T-helper 2 cell treated with Interferon-gamma antibody and Interleukin-4, amounts not matched to agents 5 μg/mL and 100 μg/mL, for 36 hours (primary cell): ENCODE results near the gene LDLRAD3.
A peak's percentile ranks its signal among the peaks of the same experiment; 100 is the strongest.
"Not testable (repeated sequence)": the region's sequence is repeated elsewhere in the genome, so short reads cannot be mapped to it uniquely, and the experiment has no call there.

Source experiments
- DNase-seq: peaks from one replicate; pipeline ENCODE4 v3.0.0; 2021; ENCODE audit warnings: low spot score
- H3K27ac Mint-ChIP-seq: one replicate; pipeline ENCODE4 v1.8.0; 2021; ENCODE audit warnings: mild to moderate bottlenecking, mixed read lengths
- H3K27me3 Mint-ChIP-seq: one replicate; pipeline ENCODE4 v1.8.0; 2021; ENCODE audit warnings: low read depth, mixed read lengths
- H3K36me3 Mint-ChIP-seq: one replicate; pipeline ENCODE4 v1.8.0; 2021; ENCODE audit warnings: low read depth, mixed read lengths
- H3K4me1 Mint-ChIP-seq: one replicate; pipeline ENCODE4 v1.8.0; 2021; ENCODE audit warnings: low read depth, mixed read lengths
- H3K4me3 Mint-ChIP-seq: one replicate; pipeline ENCODE4 v1.8.0; 2022; ENCODE audit warnings: mild to moderate bottlenecking, moderate library complexity, mixed read lengths
- H3K9me3 Mint-ChIP-seq: one replicate; pipeline ENCODE4 v1.8.0; 2021; ENCODE audit warnings: mixed read lengths

The LDLRAD3 gene

GRCh38 chr11:35943713-35944502 is at the start of gene LDLRAD3:
Gene LDLRAD3, plus strand, starts transcription at chr11:35944062. Its CDS starts 37 bp downstream, at chr11:35944099.
- peak within 1 kb of the TSS; percentile 79 for H3K4me3 Mint-ChIP-seq
- peaks cover 2% of the 10 kb centered on the region for H3K4me1 Mint-ChIP-seq
- peaks cover 46% of the 10 kb centered on the region for H3K27me3 Mint-ChIP-seq
- H3K27ac Mint-ChIP-seq: no peak within 1 kb of the TSS
- no peaks in the 10 kb centered on the region for H3K9me3 Mint-ChIP-seq
- H3K36me3 Mint-ChIP-seq: no peaks in the 10 kb centered on the region
- peak; percentile 44 for DNase-seq

- Mint-ChIP-seq H3K27ac (no peak overlapping the region), H3K4me3 (no peak overlapping the region), H3K4me1 (no peaks in the 10 kb centered on the region), H3K9me3 (peaks cover 3% of the 10 kb centered on the region), H3K27me3 (no peaks in the 10 kb centered on the region), H3K36me3 (no peaks in the 10 kb centered on the region)
- no peak for DNase-seq
Measured at GRCh38 chr11:35897019-35897418, 46.8 kb upstream of the LDLRAD3 start.

GRCh38 chr11:35902961-35903360 is 40.9 kb upstream of the LDLRAD3 start:
- Mint-ChIP-seq H3K27ac (no peak overlapping the region), H3K9me3 (peaks cover 15% of the 10 kb centered on the region), H3K4me1 (peaks cover 8% of the 10 kb centered on the region), H3K4me3 (no peak overlapping the region), H3K36me3 (no peaks in the 10 kb centered on the region), H3K27me3 (peaks cover 7% of the 10 kb centered on the region)
- DNase-seq: no peak

DNA sequence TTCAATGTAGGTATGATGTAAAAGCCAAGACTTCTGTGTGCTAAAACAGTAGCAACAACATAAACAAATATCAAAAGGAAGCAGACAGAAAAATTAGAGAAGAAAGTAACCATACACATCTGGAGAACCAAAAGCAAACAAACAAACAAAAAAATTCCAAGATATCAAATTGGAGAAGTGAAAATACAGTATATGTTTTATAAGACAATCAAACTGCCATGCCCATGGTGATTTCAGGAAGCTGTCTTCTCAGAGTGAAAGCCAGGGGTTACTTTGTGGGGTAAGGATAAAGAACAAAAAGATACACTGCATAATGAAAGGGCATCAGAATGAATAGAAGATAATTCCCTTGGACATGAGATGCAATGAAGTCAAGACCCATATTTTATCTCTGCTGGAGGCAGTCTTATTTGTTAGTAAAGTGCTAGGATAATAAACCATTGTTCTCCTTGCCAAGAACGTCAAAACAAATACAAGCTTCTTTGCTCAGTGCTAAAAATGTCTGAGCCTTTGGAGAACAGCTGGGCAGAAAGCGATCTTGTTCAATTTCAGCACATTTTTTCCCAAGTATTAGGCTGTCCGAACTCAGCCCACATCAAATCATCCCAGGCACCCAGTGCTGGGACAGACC is 38.1 kb upstream of the LDLRAD3 start:
- H3K36me3 Mint-ChIP-seq: no peaks in the 10 kb centered on the region
- no peak for DNase-seq
- H3K9me3 Mint-ChIP-seq: peaks cover 15% of the 10 kb centered on the region
- H3K27ac Mint-ChIP-seq: no peak overlapping the region
- H3K27me3 Mint-ChIP-seq: peaks cover 7% of the 10 kb centered on the region
- no peak overlapping the region for H3K4me3 Mint-ChIP-seq
- H3K4me1 Mint-ChIP-seq: peaks cover 11% of the 10 kb centered on the region

GRCh38 chr11:35906277-35906661 is 37.6 kb upstream of the LDLRAD3 start:
- H3K4me3 Mint-ChIP-seq: no peak overlapping the region
- no peak for DNase-seq
- no peaks in the 10 kb centered on the region for H3K36me3 Mint-ChIP-seq
- H3K27me3 Mint-ChIP-seq: peaks cover 7% of the 10 kb centered on the region
- peaks cover 11% of the 10 kb centered on the region for H3K4me1 Mint-ChIP-seq
- peaks cover 15% of the 10 kb centered on the region for H3K9me3 Mint-ChIP-seq
- H3K27ac Mint-ChIP-seq: no peak overlapping the region

GRCh38 chr11:35906681-35907080 is 37.2 kb upstream of the LDLRAD3 start:
- no peak overlapping the region for H3K27ac Mint-ChIP-seq
- DNase-seq: no peak
- H3K4me3 Mint-ChIP-seq: no peak overlapping the region
- H3K36me3 Mint-ChIP-seq: no peaks in the 10 kb centered on the region
- peaks cover 11% of the 10 kb centered on the region for H3K4me1 Mint-ChIP-seq
- H3K9me3 Mint-ChIP-seq: peaks cover 15% of the 10 kb centered on the region
- H3K27me3 Mint-ChIP-seq: peaks cover 7% of the 10 kb centered on the region

DNA sequence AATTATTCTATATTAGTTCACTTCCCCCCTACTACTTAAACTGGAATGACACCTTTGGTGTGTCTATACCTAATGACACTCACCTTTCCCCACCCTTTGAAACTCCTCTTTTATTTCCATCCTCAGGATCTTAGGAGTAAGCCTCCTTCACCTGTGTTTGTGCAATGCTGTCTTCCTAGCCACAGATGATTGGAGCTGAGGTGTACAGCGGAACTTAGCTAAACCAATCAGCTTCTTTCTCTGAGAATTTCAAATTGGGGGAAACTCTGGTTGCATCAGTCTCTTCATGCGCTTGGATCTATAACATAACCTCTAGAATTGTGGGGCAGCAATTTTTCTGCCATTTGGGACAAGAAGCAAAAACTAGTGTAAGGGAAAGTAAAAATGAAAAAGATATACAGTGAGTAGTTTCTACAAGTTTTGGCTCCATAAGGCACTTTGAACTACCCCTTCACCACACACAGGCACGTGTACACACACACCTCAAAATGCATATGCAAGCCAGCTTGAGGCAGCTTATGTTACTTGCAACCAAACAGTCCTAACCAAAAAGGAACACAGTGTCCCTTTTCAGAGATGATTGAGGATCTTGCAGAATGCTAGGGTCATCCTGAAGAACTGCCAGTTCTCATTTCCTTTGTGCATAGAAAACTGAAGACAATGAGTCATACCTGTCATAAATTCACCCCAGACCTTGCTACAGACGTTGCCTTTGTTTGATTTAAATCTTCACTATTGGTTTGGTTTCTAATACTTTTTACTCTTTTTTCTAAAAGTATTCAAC is 36.0 kb upstream of the LDLRAD3 start:
- H3K36me3 Mint-ChIP-seq: no peaks in the 10 kb centered on the region
- DNase-seq: no peak
- peaks cover 7% of the 10 kb centered on the region for H3K27me3 Mint-ChIP-seq
- peaks cover 5% of the 10 kb centered on the region for H3K9me3 Mint-ChIP-seq
- H3K4me3 Mint-ChIP-seq: no peak overlapping the region
- H3K4me1 Mint-ChIP-seq: peaks cover 11% of the 10 kb centered on the region
- no peak overlapping the region for H3K27ac Mint-ChIP-seq

- H3K4me3 Mint-ChIP-seq, H3K9me3 Mint-ChIP-seq, H3K27ac Mint-ChIP-seq: not testable (repeated sequence)
Measured at GRCh38 chr11:35908432-35908771, 35.5 kb upstream of the LDLRAD3 start.

DNA sequence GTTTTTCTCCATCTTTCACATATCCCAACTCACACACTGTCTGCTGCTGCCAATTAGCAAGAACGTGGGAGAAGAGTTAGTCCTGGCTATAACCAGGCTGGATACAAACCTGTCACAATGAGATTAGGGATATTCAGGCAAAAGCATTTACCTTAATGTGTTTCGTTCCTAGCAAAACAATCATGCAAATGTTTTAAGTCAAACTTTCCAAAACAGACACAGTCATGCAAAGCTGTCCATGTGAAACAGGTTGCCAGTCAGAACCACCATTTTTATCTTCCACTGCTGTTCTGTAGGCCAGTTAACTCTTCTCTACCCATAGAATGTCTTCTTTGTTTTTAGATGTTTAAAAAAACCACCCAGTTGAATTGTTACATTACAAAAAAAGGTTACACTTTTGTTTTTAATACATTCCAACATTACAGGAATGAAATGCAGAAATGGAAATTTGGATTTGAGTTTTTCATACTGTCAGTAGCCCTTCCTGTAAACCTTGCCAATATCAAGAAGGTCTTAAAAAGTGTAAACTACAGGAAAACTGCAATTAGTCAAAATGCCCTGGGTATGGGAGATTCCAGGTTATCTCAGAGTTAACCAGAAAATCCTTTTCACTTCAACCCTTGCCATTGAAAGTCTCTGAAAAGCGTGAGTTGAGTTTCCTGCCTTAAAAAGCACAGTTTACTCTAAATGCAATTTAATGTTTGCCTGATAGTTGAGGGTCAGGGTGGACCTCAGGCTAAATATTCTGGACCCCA is 34.2 kb upstream of the LDLRAD3 start:
- peaks cover 11% of the 10 kb centered on the region for H3K4me1 Mint-ChIP-seq
- H3K27ac Mint-ChIP-seq: no peak overlapping the region
- peaks cover 4% of the 10 kb centered on the region for H3K27me3 Mint-ChIP-seq
- DNase-seq: no peak
- H3K9me3 Mint-ChIP-seq: no peaks in the 10 kb centered on the region
- no peaks in the 10 kb centered on the region for H3K36me3 Mint-ChIP-seq
- H3K4me3 Mint-ChIP-seq: no peak overlapping the region

More at GRCh38 chr11:35908432-35908771, 35.5 kb upstream of the LDLRAD3 start:
- peaks cover 11% of the 10 kb centered on the region for H3K4me1 Mint-ChIP-seq
- DNase-seq, H3K27me3 Mint-ChIP-seq, H3K36me3 Mint-ChIP-seq: not testable (repeated sequence)

- Mint-ChIP-seq H3K27me3 (no peaks in the 10 kb centered on the region), H3K27ac (no peak overlapping the region), H3K36me3 (no peaks in the 10 kb centered on the region), H3K4me1 (peaks cover 8% of the 10 kb centered on the region), H3K4me3 (no peak overlapping the region), H3K9me3 (no peaks in the 10 kb centered on the region)
- DNase-seq: no peak
Measured at GRCh38 chr11:35911013-35911412, 32.8 kb upstream of the LDLRAD3 start.

DNA sequence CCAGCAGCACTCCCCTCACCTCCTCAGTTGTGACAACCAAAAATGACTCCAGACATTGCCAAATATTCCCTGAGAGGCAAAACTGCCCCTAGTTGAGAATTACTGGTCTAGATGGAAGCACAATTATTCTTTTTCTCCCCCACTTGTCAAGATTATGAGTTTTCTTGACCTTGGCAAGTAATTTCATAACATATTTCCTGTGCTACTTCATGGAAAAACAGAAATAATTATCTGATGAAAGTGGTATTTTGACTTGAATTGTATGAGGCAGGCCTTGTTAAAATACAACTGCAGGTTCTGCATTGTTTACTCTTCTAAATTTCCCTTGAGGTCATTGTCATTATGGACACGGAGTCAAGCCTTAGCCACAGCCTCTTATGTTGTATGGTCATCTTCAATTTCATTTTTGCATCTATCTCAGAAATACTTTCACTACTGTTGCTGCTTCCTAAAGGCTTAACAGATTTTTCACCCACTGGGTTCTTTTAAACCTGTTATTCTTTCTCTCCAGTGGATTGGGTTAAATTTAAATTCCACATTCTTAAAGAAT is 32.2 kb upstream of the LDLRAD3 start:
- H3K4me3 Mint-ChIP-seq: no peak overlapping the region
- no peak overlapping the region for H3K27ac Mint-ChIP-seq
- H3K27me3 Mint-ChIP-seq: no peaks in the 10 kb centered on the region
- no peak for DNase-seq
- no peaks in the 10 kb centered on the region for H3K36me3 Mint-ChIP-seq
- no peaks in the 10 kb centered on the region for H3K9me3 Mint-ChIP-seq
- peaks cover 8% of the 10 kb centered on the region for H3K4me1 Mint-ChIP-seq

- not testable (repeated sequence) for H3K36me3 Mint-ChIP-seq, H3K9me3 Mint-ChIP-seq, H3K27ac Mint-ChIP-seq, H3K27me3 Mint-ChIP-seq, H3K4me3 Mint-ChIP-seq, H3K4me1 Mint-ChIP-seq, DNase-seq
Measured at GRCh38 chr11:35912436-35912835, 31.4 kb upstream of the LDLRAD3 start.

DNA sequence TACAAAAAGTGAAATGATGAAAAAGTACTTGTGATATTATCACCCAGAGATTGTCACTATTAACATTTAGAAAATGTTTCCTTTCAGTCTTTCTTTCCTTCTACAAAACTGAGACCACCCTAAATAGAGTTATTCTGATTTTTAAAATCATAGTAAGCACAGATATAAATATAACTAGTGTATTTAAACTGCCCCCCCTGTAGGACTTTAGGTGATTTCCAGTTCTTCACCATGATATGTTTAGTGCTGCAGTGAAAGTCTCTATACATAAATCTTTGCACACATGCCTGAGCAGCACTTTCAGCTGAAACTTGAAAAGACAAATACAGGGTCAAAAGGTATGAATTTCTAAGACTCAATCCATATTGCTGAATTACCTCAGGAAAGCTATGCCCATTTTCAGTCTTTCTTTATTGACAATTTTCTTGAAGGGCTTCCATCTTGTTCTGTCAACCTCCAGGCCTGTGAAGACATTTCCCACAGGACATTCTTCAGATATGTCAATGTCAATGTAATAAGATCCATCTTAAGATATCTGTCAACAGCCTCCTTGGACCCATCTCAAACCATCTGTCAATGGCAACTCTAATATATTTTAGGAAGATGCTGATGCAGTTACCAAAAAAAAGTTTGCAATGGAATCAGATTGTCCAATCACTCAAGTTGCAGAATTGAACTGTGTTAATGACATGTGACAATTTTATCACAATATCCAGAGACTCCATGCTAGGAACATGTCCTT is 30.8 kb upstream of the LDLRAD3 start:
- Mint-ChIP-seq H3K27ac (no peak overlapping the region), H3K27me3 (no peaks in the 10 kb centered on the region), H3K9me3 (no peaks in the 10 kb centered on the region), H3K36me3 (no peaks in the 10 kb centered on the region), H3K4me1 (peaks cover 3% of the 10 kb centered on the region), H3K4me3 (no peak overlapping the region)
- DNase-seq: no peak
